GM13977 (cell line): ENCODE data around the gene OR2D3.

Experiments used
- DNase-seq: peaks from one replicate; pipeline ENCODE4 v3.0.0; 2012; ENCODE audit warnings: low spot score
- CTCF ChIP-seq: IDR thresholded peaks from 2 replicates; pipeline ENCODE4 v1.5.1; 2012; ENCODE audit warnings: mild to moderate bottlenecking, control low read depth; ENCODE audit not compliant: insufficient read depth; ENCODE audit errors: extremely low read depth, missing control alignments
- in situ Hi-C: fragments of 300-500 bp; cut with MboI; formaldehyde crosslinking; loops from one replicate; pipeline ENCODE4 v1.12.0; 2022; ENCODE audit warnings: low sequenced_read_pairs, low pct_unique_long_range_greater_than_20kb, mixed read lengths, inconsistent platforms; ENCODE audit not compliant: unreplicated experiment

OR2D3 gene

GRCh38 chr11:6911378-6911777, 9.4 kb upstream of the OR2D3 start:
- no peak for TF ChIP-seq CTCF
- in situ Hi-C loops: no loop called here
- no peak for DNase-seq

GRCh38 chr11:6911948-6912347, 8.9 kb upstream of the OR2D3 start:
- in situ Hi-C loops: no loop called here
- DNase-seq: no peak
- no peak for TF ChIP-seq CTCF

- no peak for TF ChIP-seq CTCF
- DNase-seq: no peak
- in situ Hi-C loops: no loop called here
Observed at GRCh38 chr11:6919698-6920097, 1.1 kb upstream of the OR2D3 start.

GRCh38 chr11:6925007-6925577, 4.3 kb downstream of the OR2D3 start:
- in situ Hi-C loops: no loop called here
- no peak for TF ChIP-seq CTCF

GRCh38 chr11:6925636-6926207, 4.9 kb downstream of the OR2D3 start:
- no peak for DNase-seq
- no peak for TF ChIP-seq CTCF
- in situ Hi-C loops: no loop called here

More at GRCh38 chr11:6925007-6925577, 4.3 kb downstream of the OR2D3 start:
- DNase-seq: no peak

GRCh38 chr11:6926208-6927029, 5.6 kb downstream of the OR2D3 start, which contains the start of gene ZNF215:
Gene ZNF215, plus strand, starts transcription at chr11:6926426. Its CDS starts 5,847 bp downstream, at chr11:6932273.
- in situ Hi-C loops: no loop called here
- TF ChIP-seq CTCF: no peak
- peak; percentile 72 for DNase-seq
